ENCODE data around the gene BAZ1A. TPM values are rescaled to one million over a fixed set of nuclear protein-coding genes. Genes with fewer than 3 reads are reported as not detected.

Gene BAZ1A
- total RNA-seq (2021) (17.1 to 28.2 TPM (median 21.2 TPM) in 3 replicates), Bru-seq, nascent RNA (percentile 71 among the genes with signal in this experiment)
- long read RNA-seq, experiment 1, full-length matches to known transcripts = 55 of 122 reads
- long read RNA-seq, experiment 1, partial matches to known transcripts = 53 of 122 reads
- long read RNA-seq, experiment 1, other reads (novel, unspliced or antisense) = 14 of 122 reads
- long read RNA-seq, experiment 2, partial matches to known transcripts = 17 of 30 reads
- long read RNA-seq, experiment 2, other reads (novel, unspliced or antisense) = 13 of 30 reads
- long read RNA-seq, experiment 3, partial matches to known transcripts = 35 of 41 reads
- long read RNA-seq, experiment 3, other reads (novel, unspliced or antisense) = 6 of 41 reads

DNA sequence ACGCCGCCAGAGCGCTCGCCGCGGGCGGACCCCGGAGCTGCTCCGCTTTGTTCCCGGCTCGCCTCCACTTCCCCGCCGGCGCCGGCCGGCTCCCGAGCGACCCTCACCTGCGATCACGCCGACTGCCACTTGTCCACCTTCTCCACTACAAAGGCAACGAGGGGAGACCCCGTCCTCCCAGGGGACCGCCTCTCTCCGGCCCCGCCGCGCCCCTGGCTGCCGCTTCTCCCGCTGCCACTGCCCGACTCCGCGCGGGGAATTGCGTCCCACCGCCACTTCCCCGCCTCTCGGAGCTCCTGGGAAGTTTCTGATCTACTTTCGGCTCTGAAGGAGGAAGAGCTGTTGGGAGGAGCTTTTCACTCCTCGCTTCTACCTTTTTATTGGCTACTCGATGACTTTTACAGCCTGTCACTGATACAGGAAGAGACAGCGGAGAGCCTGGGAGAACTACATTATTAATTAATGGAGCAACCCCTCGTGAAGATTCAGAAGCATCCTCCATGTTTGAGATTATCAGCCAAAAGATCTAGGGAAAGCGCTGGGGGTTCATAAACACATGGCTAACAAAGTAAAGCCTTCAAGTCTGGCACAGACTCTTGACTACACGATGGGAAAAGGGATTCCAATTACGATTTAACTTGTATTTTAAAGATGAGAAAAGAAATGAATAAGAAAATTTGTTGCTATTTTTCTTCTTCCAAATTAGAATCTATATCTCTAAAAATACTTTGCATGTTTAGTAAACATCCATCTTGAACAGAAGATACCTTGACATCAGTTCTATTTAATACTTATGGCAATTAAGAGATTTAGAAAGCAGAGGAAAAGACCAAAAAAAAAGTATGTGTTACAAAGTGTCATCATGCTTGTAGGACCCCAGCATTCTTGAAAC lies at the start of gene BAZ1A:
Gene BAZ1A (minus strand): TSS at position 330 of the 892 bp plus-strand sequence. CDS start 756 bp downstream, outside the sequence.
- Mint-ChIP-seq H3K27ac (peak within 1 kb of the TSS; percentile 98), H3K4me3 (peak within 1 kb of the TSS; percentile 98), H3K9me3 (no peaks in the 10 kb centered on the region), H3K4me1 (peaks cover 30% of the 10 kb centered on the region), H3K36me3 (no peaks in the 10 kb centered on the region), H3K27me3 (ENCODE audit: low read depth) (0 out of 2 replicates have a peak, but pooled peaks cover 3% of the 10 kb centered on the region)
- ChIA-PET POLR2A (interaction anchor here (0.7 to 1.6 kb wide), 6 partner anchors 8 to 171 kb away, joined by 3 to 14 read pairs (median 3); partner anchors contain the start of genes CFL2 and SRP54), CTCF (interaction anchor here (0.6 to 1.3 kb wide), 6 partner anchors 9 to 202 kb away, joined by 3 to 4 read pairs (median 3); partner anchors contain the start of gene SRP54)
- DNase-seq (ENCODE audit: low spot score) (no peak), ATAC-seq (peak; percentile 60)
- TF ChIP-seq ZNF138 (CRISPR knock-in tag; conservative IDR thresholded peaks at IDR 0.05) = no peak
- peak; percentile 21; the same call in 1 of the 2 replicates for TF ChIP-seq MAX (CRISPR knock-in tag; IDR thresholded peaks at IDR 0.05)
- TF ChIP-seq ATF6 (CRISPR knock-in tag; IDR thresholded peaks at IDR 0.05) = no peak
- TF ChIP-seq, protein P1, sequence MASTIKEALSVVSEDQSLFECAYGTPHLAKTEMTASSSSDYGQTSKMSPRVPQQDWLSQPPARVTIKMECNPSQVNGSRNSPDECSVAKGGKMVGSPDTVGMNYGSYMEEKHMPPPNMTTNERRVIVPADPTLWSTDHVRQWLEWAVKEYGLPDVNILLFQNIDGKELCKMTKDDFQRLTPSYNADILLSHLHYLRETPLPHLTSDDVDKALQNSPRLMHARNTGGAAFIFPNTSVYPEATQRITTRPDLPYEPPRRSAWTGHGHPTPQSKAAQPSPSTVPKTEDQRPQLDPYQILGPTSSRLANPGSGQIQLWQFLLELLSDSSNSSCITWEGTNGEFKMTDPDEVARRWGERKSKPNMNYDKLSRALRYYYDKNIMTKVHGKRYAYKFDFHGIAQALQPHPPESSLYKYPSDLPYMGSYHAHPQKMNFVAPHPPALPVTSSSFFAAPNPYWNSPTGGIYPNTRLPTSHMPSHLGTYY (CRISPR knock-in tag; IDR thresholded peaks at IDR 0.05) = no peak
- no peak for TF ChIP-seq ZNF423 (CRISPR knock-in tag; IDR thresholded peaks at IDR 0.05)
- TF ChIP-seq TEAD1 (CRISPR knock-in tag; IDR thresholded peaks at IDR 0.05) = peak; percentile 52; the same call in 1 of the 2 replicates
- no peak for TF ChIP-seq CBFB (CRISPR knock-in tag; IDR thresholded peaks at IDR 0.05; ENCODE audit: low read depth)
- TF ChIP-seq MYBL2 (CRISPR knock-in tag; IDR thresholded peaks at IDR 0.05) = no peak
- TF ChIP-seq ZSCAN18 (CRISPR knock-in tag; IDR thresholded peaks at IDR 0.05) = no peak
- no peak for TF ChIP-seq CREB1 (CRISPR knock-in tag; IDR thresholded peaks at IDR 0.05)
- TF ChIP-seq ETV6 (CRISPR knock-in tag; IDR thresholded peaks at IDR 0.05) = peak; percentile 69; the same call in 1 of the 2 replicates
- TF ChIP-seq, protein P2, sequence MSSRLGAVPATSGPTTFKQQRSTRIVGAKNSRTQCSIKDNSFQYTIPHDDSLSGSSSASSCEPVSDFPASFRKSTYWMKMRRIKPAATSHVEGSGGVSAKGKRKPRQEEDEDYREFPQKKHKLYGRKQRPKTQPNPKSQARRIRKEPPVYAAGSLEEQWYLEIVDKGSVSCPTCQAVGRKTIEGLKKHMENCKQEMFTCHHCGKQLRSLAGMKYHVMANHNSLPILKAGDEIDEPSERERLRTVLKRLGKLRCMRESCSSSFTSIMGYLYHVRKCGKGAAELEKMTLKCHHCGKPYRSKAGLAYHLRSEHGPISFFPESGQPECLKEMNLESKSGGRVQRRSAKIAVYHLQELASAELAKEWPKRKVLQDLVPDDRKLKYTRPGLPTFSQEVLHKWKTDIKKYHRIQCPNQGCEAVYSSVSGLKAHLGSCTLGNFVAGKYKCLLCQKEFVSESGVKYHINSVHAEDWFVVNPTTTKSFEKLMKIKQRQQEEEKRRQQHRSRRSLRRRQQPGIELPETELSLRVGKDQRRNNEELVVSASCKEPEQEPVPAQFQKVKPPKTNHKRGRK (CRISPR knock-in tag; IDR thresholded peaks at IDR 0.05; ENCODE audit: borderline replicate concordance) = no peak
- no peak for TF ChIP-seq ZNF232 (CRISPR knock-in tag; IDR thresholded peaks at IDR 0.05)
- TF ChIP-seq ATF2 (CRISPR knock-in tag; IDR thresholded peaks at IDR 0.05; ENCODE audit: borderline replicate concordance, low read depth) = no peak
- no peak for TF ChIP-seq IRF2 (CRISPR knock-in tag; IDR thresholded peaks at IDR 0.05; ENCODE audit: borderline replicate concordance, low read depth)
- TF ChIP-seq, protein P3, sequence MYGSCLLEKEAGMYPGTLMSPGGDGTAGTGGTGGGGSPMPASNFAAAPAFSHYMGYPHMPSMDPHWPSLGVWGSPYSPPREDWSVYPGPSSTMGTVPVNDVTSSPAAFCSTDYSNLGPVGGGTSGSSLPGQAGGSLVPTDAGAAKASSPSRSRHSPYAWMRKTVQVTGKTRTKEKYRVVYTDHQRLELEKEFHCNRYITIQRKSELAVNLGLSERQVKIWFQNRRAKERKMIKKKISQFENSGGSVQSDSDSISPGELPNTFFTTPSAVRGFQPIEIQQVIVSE (CRISPR knock-in tag; IDR thresholded peaks at IDR 0.05; ENCODE audit: borderline replicate concordance) = no peak
- no peak for TF ChIP-seq EMX1 (CRISPR knock-in tag; IDR thresholded peaks at IDR 0.05)
- no peak for TF ChIP-seq MXD4 (CRISPR knock-in tag; IDR thresholded peaks at IDR 0.05; ENCODE audit: borderline replicate concordance)
- TF ChIP-seq FOXP1 (CRISPR knock-in tag; IDR thresholded peaks at IDR 0.05; ENCODE audit: borderline replicate concordance) = no peak
- TF ChIP-seq GABPB1 (CRISPR knock-in tag; IDR thresholded peaks at IDR 0.05) = peak; percentile 69; the same call in 1 of the 2 replicates
- no peak for TF ChIP-seq ZNF121 (CRISPR knock-in tag; IDR thresholded peaks at IDR 0.05)

All from WTC11 (cell line).